Measurements from ENCODE around the gene CCL26. TPM values are rescaled to one million over a fixed set of nuclear protein-coding genes. Genes with fewer than 3 reads are reported as not detected.
"Not testable (repeated sequence)": the region's sequence is repeated elsewhere in the genome, so short reads cannot be mapped to it uniquely, and the experiment has no call there.

CCL26 gene
- total RNA-seq, 1 experiment from 2014 or later, result 0.84 TPM

GRCh38 chr7:75727881-75728593 is 44.0 kb downstream of the CCL26 start:
- Histone ChIP-seq H3K9me3 (ENCODE audit: low read depth, low read length, poor library complexity, severe bottlenecking) (no peaks in the 10 kb centered on the region), H3K27ac (ENCODE audit: low read depth, low read length, poor library complexity, severe bottlenecking) (no peak overlapping the region), H3K27me3 (replicated peaks; ENCODE audit: insufficient read depth, low read depth, low read length, poor library complexity) (no peaks in the 10 kb centered on the region), H3K4me3 (ENCODE audit: low read depth, low read length, poor library complexity, severe bottlenecking) (no peak overlapping the region), H3K36me3 (ENCODE audit: insufficient read depth, low read length, poor library complexity, severe bottlenecking) (no peaks in the 10 kb centered on the region), H3K4me1 (ENCODE audit: insufficient read depth, low read length, poor library complexity, severe bottlenecking) (no peaks in the 10 kb centered on the region)
- BruUV-seq (replicated peaks), result no TSS peak
- DNase-seq (ENCODE audit: low spot score), result no peak
- CTCF ChIA-PET, result no interaction called here
- intact Hi-C loops (cut with micrococcal nuclease; ENCODE audit: unreplicated experiment), result no loop called here
- POLR2A ChIA-PET (ENCODE audit: low non-redundant PET), result no interaction called here
- TF ChIP-seq EZH2 (IDR thresholded peaks at IDR 0.05; ENCODE audit: borderline replicate concordance, low read depth, low read length, poor library complexity, severe bottlenecking), result no peak
- TF ChIP-seq, protein P1, sequence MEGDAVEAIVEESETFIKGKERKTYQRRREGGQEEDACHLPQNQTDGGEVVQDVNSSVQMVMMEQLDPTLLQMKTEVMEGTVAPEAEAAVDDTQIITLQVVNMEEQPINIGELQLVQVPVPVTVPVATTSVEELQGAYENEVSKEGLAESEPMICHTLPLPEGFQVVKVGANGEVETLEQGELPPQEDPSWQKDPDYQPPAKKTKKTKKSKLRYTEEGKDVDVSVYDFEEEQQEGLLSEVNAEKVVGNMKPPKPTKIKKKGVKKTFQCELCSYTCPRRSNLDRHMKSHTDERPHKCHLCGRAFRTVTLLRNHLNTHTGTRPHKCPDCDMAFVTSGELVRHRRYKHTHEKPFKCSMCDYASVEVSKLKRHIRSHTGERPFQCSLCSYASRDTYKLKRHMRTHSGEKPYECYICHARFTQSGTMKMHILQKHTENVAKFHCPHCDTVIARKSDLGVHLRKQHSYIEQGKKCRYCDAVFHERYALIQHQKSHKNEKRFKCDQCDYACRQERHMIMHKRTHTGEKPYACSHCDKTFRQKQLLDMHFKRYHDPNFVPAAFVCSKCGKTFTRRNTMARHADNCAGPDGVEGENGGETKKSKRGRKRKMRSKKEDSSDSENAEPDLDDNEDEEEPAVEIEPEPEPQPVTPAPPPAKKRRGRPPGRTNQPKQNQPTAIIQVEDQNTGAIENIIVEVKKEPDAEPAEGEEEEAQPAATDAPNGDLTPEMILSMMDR (conservative IDR thresholded peaks at IDR 0.05; ENCODE audit: low read depth, low read length), result no peak

- DNase-seq (ENCODE audit: low spot score); H3K27ac ChIP-seq (ENCODE audit: low read depth, low read length, poor library complexity, severe bottlenecking); H3K9me3 ChIP-seq (ENCODE audit: low read depth, low read length, poor library complexity, severe bottlenecking); intact Hi-C loops (cut with micrococcal nuclease; ENCODE audit: unreplicated experiment); CTCF ChIA-PET; H3K27me3 ChIP-seq (replicated peaks; ENCODE audit: insufficient read depth, low read depth, low read length, poor library complexity); BruUV-seq (replicated peaks); H3K36me3 ChIP-seq (ENCODE audit: insufficient read depth, low read length, poor library complexity, severe bottlenecking); POLR2A ChIA-PET (ENCODE audit: low non-redundant PET); H3K4me1 ChIP-seq (ENCODE audit: insufficient read depth, low read length, poor library complexity, severe bottlenecking); H3K4me3 ChIP-seq (ENCODE audit: low read depth, low read length, poor library complexity, severe bottlenecking): not testable (repeated sequence)
Measured at GRCh38 chr7:75727351-75727750, 44.7 kb downstream of the CCL26 start.

GRCh38 chr7:75725306-75725705 is 46.7 kb downstream of the CCL26 start:
- ChIA-PET POLR2A (ENCODE audit: low non-redundant PET) (no interaction called here), CTCF (no interaction called here)
- intact Hi-C loops (cut with micrococcal nuclease; ENCODE audit: unreplicated experiment), result no loop called here
- no peaks in the 10 kb centered on the region for H3K36me3 ChIP-seq (ENCODE audit: insufficient read depth, low read length, poor library complexity, severe bottlenecking)
- no peak overlapping the region for H3K4me3 ChIP-seq (ENCODE audit: low read depth, low read length, poor library complexity, severe bottlenecking)
- no peaks in the 10 kb centered on the region for H3K4me1 ChIP-seq (ENCODE audit: insufficient read depth, low read length, poor library complexity, severe bottlenecking)
- H3K9me3 ChIP-seq (ENCODE audit: low read depth, low read length, poor library complexity, severe bottlenecking), result no peaks in the 10 kb centered on the region
- TF ChIP-seq EZH2 (IDR thresholded peaks at IDR 0.05; ENCODE audit: borderline replicate concordance, low read depth, low read length, poor library complexity, severe bottlenecking), result no peak
- TF ChIP-seq, protein P1 (conservative IDR thresholded peaks at IDR 0.05; ENCODE audit: low read depth, low read length), result no peak
- H3K27ac ChIP-seq (ENCODE audit: low read depth, low read length, poor library complexity, severe bottlenecking), result no peak overlapping the region
- H3K27me3 ChIP-seq (replicated peaks; ENCODE audit: insufficient read depth, low read depth, low read length, poor library complexity), result no peaks in the 10 kb centered on the region
- BruUV-seq (replicated peaks), result no TSS peak
- no peak for DNase-seq (ENCODE audit: low spot score)

GRCh38 chr7:75723444-75723843 is 48.6 kb downstream of the CCL26 start:
- TF ChIP-seq, protein P1 (conservative IDR thresholded peaks at IDR 0.05; ENCODE audit: low read depth, low read length), result no peak
- no peak for TF ChIP-seq EZH2 (IDR thresholded peaks at IDR 0.05; ENCODE audit: borderline replicate concordance, low read depth, low read length, poor library complexity, severe bottlenecking)
- BruUV-seq (replicated peaks), result no TSS peak

More at GRCh38 chr7:75723444-75723843, 48.6 kb downstream of the CCL26 start:
- POLR2A ChIA-PET (ENCODE audit: low non-redundant PET), result no interaction called here
- CTCF ChIA-PET, result no interaction called here
- H3K9me3 ChIP-seq (ENCODE audit: low read depth, low read length, poor library complexity, severe bottlenecking), result no peaks in the 10 kb centered on the region
- H3K4me1 ChIP-seq (ENCODE audit: insufficient read depth, low read length, poor library complexity, severe bottlenecking), result no peaks in the 10 kb centered on the region
- no peaks in the 10 kb centered on the region for H3K27me3 ChIP-seq (replicated peaks; ENCODE audit: insufficient read depth, low read depth, low read length, poor library complexity)
- H3K36me3 ChIP-seq (ENCODE audit: insufficient read depth, low read length, poor library complexity, severe bottlenecking), result no peaks in the 10 kb centered on the region
- H3K4me3 ChIP-seq (ENCODE audit: low read depth, low read length, poor library complexity, severe bottlenecking), result no peak overlapping the region
- no peak overlapping the region for H3K27ac ChIP-seq (ENCODE audit: low read depth, low read length, poor library complexity, severe bottlenecking)
- intact Hi-C loops (cut with micrococcal nuclease; ENCODE audit: unreplicated experiment), result no loop called here
- DNase-seq (ENCODE audit: low spot score), result no peak
